ENCODE data around the gene RBM44.

RBM44 gene

DNA sequence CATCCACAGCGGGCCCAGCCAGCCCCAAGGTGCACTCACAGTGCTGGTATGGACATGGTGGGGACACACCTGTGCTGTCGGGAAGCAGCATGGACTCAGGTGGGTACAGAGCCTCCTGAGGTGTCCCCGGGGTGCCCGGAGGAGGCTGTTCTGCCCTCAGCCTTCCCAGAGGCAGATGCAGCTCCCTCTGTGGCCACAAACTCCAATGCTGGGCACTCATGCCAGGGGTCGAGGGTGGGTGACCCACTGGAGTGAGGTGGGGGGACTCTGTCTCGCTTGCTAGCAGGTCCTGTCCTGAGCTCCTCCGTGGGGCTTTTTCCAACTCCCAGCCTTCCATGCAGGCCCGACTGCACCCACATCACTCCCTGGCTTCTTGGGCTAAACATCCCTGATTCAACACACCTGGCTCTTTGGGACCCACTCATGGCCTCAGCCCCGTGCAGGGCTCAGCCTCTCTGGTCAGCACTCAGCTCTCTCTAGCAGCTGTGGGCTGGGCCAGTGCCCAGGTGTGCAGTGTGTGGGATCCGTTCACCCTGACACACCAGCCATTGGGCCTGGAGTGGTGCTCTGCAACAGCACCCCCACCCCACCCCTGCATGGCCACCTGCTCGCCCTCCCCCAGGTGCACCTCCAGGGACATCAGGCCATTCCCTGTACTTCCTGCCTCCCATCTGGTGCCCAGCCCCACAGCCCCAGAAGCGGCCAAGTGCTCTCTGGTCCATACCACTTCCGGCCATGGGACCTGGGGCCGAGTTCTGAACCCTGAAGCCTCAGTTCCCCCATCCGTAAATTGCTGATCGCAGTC lies 76.9 kb downstream of the RBM44 start:
- H3K9me3 ChIP-seq: no peaks in the 10 kb centered on the region
- no peaks in the 10 kb centered on the region for H3K36me3 ChIP-seq (replicated peaks)
- DNase-seq (ENCODE audit: low spot score in 2 of 2): no peak
- in situ Hi-C loops (cut with MboI; ENCODE audit: low sequenced_read_pairs): no loop called here
- H3K27me3 ChIP-seq (ENCODE audit: low read depth): no peaks in the 10 kb centered on the region
- peaks cover 13% of the 10 kb centered on the region for H3K4me1 ChIP-seq
- H3K4me3 ChIP-seq: no peak overlapping the region

DNA sequence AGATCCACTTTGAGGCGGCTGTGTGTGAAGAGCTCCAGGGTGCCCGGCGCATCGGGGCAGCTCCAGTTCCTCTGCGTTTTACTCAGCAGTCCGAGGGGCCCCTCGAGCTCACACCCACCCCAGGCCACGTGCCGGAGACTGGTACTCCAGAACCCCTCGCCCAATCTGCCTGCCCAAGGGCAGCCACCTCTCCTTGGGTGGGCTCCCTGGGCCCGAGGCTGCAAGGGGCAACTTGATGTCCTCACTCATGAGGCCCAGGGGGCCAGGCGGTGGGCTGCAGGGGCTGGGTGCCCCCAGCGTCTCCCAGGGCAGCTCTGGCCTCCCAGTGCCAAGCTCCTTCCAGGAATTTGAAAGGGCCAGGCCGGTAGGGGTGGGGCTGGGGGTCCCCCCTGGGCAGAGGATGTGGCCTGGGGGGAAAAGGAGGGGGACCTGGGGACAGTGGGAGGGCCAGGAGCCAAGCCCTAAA lies 77.5 kb downstream of the RBM44 start:
- no peaks in the 10 kb centered on the region for H3K9me3 ChIP-seq
- no peaks in the 10 kb centered on the region for H3K36me3 ChIP-seq (replicated peaks)
- no peak overlapping the region for H3K4me3 ChIP-seq
- in situ Hi-C loops (cut with MboI; ENCODE audit: low sequenced_read_pairs): no loop called here
- peaks cover 13% of the 10 kb centered on the region for H3K4me1 ChIP-seq
- H3K27me3 ChIP-seq (ENCODE audit: low read depth): no peaks in the 10 kb centered on the region
- no peak for DNase-seq (ENCODE audit: low spot score in 2 of 2)

DNA sequence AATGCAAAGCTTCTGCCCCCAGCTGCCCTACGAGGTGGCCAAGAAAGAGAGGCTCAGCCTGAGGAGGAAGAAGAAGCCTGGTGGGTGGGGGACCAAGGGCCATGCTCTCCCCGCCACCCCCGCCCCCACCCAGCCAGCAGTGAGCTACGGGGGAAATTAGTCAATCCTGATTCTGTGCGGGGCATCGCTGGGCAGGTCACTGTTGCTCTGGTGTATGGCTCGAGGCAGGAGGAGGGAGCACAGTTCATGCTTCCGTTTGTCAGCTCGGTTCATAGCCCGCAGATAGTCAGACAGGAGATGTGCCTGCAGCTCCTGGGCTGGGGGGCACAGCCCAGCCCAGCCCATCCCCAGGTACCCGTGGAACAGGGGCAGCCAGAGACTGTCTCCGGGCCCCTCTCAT lies 78.0 kb downstream of the RBM44 start:
- in situ Hi-C loops (cut with MboI; ENCODE audit: low sequenced_read_pairs): no loop called here
- no peaks in the 10 kb centered on the region for H3K27me3 ChIP-seq (ENCODE audit: low read depth)
- no peak overlapping the region for H3K4me3 ChIP-seq
- no peaks in the 10 kb centered on the region for H3K36me3 ChIP-seq (replicated peaks)
- no peaks in the 10 kb centered on the region for H3K9me3 ChIP-seq
- DNase-seq (ENCODE audit: low spot score in 2 of 2): no peak
- H3K4me1 ChIP-seq: peaks cover 13% of the 10 kb centered on the region

DNA sequence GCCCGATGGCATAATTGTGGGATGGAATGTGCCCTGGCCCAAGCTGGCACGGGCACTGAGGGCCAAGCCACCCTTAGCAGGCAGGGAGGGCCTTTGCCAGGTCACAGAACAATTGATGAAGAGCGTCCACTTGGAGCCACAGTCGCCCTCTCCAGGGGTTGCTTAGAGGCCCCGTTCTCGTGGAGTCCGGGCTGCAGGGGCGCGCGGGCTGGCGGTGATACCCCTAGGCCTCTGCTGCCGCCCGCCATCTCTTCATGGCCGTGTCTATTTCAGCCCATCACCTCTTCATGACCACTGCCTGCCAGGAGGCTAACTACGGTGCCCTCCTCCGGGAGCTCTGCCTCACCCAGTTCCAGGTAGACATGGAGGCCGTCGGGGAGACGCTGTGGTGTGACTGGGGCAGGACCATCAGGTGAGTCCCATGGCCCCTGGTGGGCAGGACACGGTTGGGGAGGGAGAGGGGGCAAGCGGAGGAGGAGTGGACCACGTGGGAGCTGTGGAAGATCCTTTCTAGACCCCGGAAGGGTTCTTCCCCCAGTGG lies 78.4 kb downstream of the RBM44 start:
- no peak for DNase-seq (ENCODE audit: low spot score in 2 of 2)
- Histone ChIP-seq H3K36me3 (replicated peaks) (no peaks in the 10 kb centered on the region), H3K4me1 (peaks cover 13% of the 10 kb centered on the region), H3K27me3 (ENCODE audit: low read depth) (no peaks in the 10 kb centered on the region), H3K9me3 (no peaks in the 10 kb centered on the region), H3K4me3 (no peak overlapping the region)
- in situ Hi-C loops (cut with MboI; ENCODE audit: low sequenced_read_pairs): no loop called here

DNA sequence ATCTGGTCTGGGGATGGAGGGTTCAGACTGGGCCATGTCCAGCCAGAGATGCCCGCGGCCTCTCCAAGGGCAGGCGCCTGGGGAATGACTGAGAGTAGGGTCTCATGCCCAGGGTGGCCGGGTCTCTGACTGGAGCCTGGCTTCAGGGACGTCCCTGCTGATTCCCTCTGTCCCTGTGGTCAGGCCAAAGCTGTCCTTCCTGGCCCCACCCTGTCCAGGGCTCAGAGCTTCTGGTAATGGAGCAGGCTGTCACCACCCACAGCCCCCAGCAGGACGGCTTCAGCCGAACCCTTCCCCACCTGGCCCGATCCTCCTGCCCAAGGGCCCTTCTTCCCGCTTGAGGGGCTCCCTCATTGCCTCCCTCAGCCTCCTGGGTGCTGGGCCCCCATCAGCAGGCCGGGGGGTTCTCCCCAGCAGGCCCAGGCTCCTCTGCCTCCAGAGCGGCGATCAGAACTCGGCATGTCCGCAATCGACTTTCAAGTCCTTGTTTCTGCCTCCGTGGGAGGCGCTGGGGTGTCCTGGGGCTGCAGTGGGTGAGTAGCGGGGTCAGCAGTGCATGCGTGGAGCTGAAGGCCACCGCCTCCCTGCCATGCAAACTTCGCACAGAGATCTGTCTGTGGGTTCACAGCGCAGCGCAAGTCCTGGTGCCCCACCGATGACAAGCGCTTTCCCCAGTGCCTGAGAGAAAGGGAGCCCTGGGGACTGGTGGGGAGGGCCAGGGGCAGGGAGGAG lies 79.2 kb downstream of the RBM44 start:
- no peaks in the 10 kb centered on the region for H3K9me3 ChIP-seq
- H3K27me3 ChIP-seq (ENCODE audit: low read depth): no peaks in the 10 kb centered on the region
- in situ Hi-C loops (cut with MboI; ENCODE audit: low sequenced_read_pairs): no loop called here
- DNase-seq (ENCODE audit: low spot score in 2 of 2): no peak
- no peaks in the 10 kb centered on the region for H3K36me3 ChIP-seq (replicated peaks)
- H3K4me1 ChIP-seq: peaks cover 13% of the 10 kb centered on the region
- no peak overlapping the region for H3K4me3 ChIP-seq

DNA sequence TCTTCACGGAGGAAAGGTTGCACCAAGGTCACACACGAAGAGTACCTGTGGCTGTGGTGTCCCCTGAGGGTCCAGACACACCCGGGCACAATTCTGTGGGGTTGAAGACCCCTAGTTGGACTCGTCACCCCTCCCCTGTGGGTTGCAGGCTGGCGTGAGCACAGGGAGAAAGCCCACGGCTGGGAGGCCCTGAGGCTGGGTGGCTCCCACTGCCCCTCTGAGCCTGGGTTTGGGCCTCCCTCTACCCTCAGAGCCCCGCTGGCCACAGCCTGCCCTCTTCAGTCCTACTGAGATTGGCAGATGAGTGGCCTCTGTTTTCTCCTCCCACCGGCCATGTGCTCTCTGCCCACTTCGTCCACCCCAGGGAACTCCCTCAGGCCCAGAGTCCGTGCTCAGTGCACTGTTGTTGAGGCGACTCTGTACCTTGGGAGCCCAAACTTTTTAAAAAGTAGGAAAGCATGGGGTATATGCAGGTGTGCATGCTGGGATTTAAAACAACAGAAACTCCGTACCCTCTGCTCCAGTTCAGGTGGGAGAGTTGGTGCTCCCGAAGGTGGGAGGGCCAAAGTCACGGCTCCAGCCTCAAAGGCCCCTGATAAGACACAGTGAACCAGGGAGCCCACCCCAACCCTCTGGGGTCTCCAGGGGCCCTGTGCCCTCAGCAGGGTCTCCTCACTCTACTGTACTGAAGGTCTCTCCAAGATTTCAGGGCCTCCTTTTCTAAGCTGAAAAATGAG lies 79.9 kb downstream of the RBM44 start:
- Histone ChIP-seq H3K36me3 (replicated peaks) (no peaks in the 10 kb centered on the region), H3K4me1 (peaks cover 13% of the 10 kb centered on the region), H3K9me3 (no peaks in the 10 kb centered on the region), H3K27me3 (ENCODE audit: low read depth) (no peaks in the 10 kb centered on the region), H3K4me3 (no peak overlapping the region)
- in situ Hi-C loops (cut with MboI; ENCODE audit: low sequenced_read_pairs): no loop called here
- DNase-seq (ENCODE audit: low spot score in 2 of 2): no peak

- Histone ChIP-seq H3K4me1 (peaks cover 13% of the 10 kb centered on the region), H3K9me3 (no peaks in the 10 kb centered on the region), H3K4me3 (no peak overlapping the region), H3K36me3 (replicated peaks) (no peaks in the 10 kb centered on the region), H3K27me3 (ENCODE audit: low read depth) (no peaks in the 10 kb centered on the region)
- peak; percentile 85 to 91 for DNase-seq (ENCODE audit: low spot score in 2 of 2)
- in situ Hi-C loops (cut with MboI; ENCODE audit: low sequenced_read_pairs): no loop called here
These were observed 80.5 kb downstream of the RBM44 start for GRCh38 chr2:237879058-237879430.

DNA sequence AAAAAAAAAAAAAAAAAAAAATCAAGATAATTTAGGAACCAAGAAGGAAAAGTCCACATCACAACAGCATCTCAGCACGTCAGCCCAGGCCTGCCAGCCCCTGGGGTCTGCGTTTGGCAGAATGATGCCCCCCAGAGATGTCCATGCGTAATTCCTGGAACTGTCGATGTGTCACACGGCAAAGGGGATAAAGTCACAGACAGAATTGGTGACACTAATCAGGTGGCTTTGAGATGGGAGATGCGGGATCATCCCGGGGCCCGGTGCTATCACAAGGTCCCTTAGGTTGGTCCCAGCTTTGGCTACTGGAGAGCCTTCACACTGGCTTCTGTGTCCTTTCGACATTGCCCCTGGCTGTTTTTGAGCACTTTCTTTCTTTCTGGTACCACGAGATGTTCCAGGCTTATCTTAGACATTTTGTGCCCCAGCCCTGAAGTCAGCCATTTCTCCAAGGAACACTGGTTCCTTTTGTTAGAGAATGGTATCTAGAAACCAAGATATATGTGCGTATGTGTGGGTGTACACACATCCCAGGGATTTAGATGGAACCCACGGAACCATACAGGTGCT lies 81.5 kb downstream of the RBM44 start:
- H3K4me3 ChIP-seq: no peak overlapping the region
- no peaks in the 10 kb centered on the region for H3K36me3 ChIP-seq (replicated peaks)
- no peaks in the 10 kb centered on the region for H3K27me3 ChIP-seq (ENCODE audit: low read depth)
- peaks cover 13% of the 10 kb centered on the region for H3K4me1 ChIP-seq
- DNase-seq (ENCODE audit: low spot score in 2 of 2): no peak
- in situ Hi-C loops (cut with MboI; ENCODE audit: low sequenced_read_pairs): no loop called here
- no peaks in the 10 kb centered on the region for H3K9me3 ChIP-seq

- Histone ChIP-seq H3K36me3 (replicated peaks) (no peaks in the 10 kb centered on the region), H3K4me3 (no peak overlapping the region), H3K9me3 (no peaks in the 10 kb centered on the region), H3K27me3 (ENCODE audit: low read depth) (no peaks in the 10 kb centered on the region), H3K4me1 (peaks cover 13% of the 10 kb centered on the region)
- no peak for DNase-seq (ENCODE audit: low spot score in 2 of 2)
- in situ Hi-C loops (cut with MboI; ENCODE audit: low sequenced_read_pairs): no loop called here
These were observed 84.2 kb downstream of the RBM44 start for GRCh38 chr2:237882510-237883481.

GRCh38 chr2:237883951-237884446 lies 85.4 kb downstream of the RBM44 start:
- DNase-seq (ENCODE audit: low spot score in 2 of 2): no peak
- H3K4me3 ChIP-seq: no peak overlapping the region
- no peaks in the 10 kb centered on the region for H3K36me3 ChIP-seq (replicated peaks)
- no peaks in the 10 kb centered on the region for H3K9me3 ChIP-seq
- no peaks in the 10 kb centered on the region for H3K27me3 ChIP-seq (ENCODE audit: low read depth)
- in situ Hi-C loops (cut with MboI; ENCODE audit: low sequenced_read_pairs): no loop called here
- peaks cover 6% of the 10 kb centered on the region for H3K4me1 ChIP-seq

DNA sequence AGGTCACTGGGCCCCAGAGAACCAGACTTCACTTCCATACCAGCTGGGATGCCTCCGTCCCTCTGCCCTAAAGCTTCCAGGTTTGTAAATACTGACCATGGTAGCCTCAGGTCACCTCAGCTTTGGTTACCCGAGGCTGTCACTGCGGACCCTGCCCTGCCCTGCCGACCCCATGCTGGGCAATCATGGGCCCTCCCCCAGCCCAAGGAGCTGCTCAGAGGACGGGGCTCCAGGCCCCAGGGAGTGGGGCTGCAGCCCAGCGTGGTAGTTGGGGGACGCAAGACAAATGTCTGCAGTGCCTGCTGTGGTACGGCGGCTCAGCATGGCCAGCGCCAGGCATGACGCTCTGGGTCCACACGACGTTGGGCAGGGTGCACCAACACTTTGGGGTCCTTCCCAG lies 86.1 kb downstream of the RBM44 start:
- in situ Hi-C loops (cut with MboI; ENCODE audit: low sequenced_read_pairs): no loop called here
- Histone ChIP-seq H3K36me3 (replicated peaks) (no peaks in the 10 kb centered on the region), H3K27me3 (ENCODE audit: low read depth) (no peaks in the 10 kb centered on the region), H3K4me1 (no peaks in the 10 kb centered on the region), H3K4me3 (no peak overlapping the region), H3K9me3 (no peaks in the 10 kb centered on the region)
- no peak for DNase-seq (ENCODE audit: low spot score in 2 of 2)

DNA sequence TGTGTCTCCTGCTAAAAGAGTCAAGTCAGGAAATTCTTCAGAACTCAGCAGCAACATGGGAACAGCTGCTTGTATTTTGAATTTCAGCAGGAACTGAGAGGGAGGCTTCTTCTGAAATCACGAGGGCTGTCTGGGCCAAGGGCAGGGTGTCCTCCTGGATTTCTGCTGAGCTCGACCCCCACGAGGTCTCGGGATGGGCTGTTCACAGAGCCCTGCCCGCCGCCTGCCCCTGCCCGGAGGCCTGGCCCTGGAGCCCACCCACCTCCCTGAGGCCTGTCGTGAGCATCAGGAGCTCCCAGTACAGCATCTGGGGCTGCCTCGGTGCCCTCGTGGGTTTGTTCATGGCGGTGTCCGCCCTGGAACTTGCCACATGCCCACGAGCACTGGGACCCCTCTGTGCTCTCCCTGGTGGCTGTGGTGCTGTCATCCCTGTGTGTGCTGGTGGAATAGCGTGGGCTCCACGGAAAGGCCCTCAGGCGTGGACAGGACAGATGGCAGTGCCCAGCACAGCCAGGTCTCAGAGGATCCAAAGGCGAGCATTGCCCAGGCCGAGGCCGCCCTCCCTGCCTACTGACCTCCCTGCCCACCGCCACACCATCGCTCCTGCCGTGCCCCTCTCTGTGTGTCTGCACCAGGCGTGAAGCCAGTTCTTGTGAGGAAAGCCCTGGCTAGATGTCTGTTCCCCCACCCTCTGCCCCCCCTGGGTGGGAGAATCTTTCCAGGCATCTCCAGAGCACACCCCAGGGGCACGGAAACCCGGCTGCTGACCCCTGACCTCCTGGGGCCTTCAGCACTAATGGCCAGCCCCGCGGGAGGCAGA lies 86.7 kb downstream of the RBM44 start:
- H3K4me1 ChIP-seq: no peaks in the 10 kb centered on the region

More for the DNA sequence above, 86.7 kb downstream of the RBM44 start:
- in situ Hi-C loops (cut with MboI; ENCODE audit: low sequenced_read_pairs): no loop called here
- Histone ChIP-seq H3K36me3 (replicated peaks) (no peaks in the 10 kb centered on the region), H3K9me3 (no peaks in the 10 kb centered on the region), H3K27me3 (ENCODE audit: low read depth) (no peaks in the 10 kb centered on the region), H3K4me3 (no peak overlapping the region)
- DNase-seq (ENCODE audit: low spot score in 2 of 2): no peak
